HUES64 (cell line): ENCODE results near the gene HHAT.

Experiments
- H3K27ac ChIP-seq: 2 replicates; pipeline ENCODE4 v1.7.0; 2013; ENCODE audit warnings: low read depth, low read length, inconsistent platforms
- H3K27me3 ChIP-seq: 2 replicates; pipeline ENCODE4 v1.6.1; 2013; ENCODE audit warnings: mild to moderate bottlenecking, low read length; ENCODE audit not compliant: insufficient read depth
- H3K36me3 ChIP-seq: 2 replicates; pipeline ENCODE4 v1.6.1; 2013; ENCODE audit warnings: mild to moderate bottlenecking, low read length; ENCODE audit not compliant: insufficient read depth
- H3K4me1 ChIP-seq: 2 replicates; pipeline ENCODE4 v1.6.1; 2013; ENCODE audit warnings: mild to moderate bottlenecking, low read length, moderate library complexity; ENCODE audit not compliant: insufficient read depth
- H3K4me3 ChIP-seq: 2 replicates; pipeline ENCODE4 v1.5.1; 2013; ENCODE audit warnings: mild to moderate bottlenecking, low read length, moderate library complexity
- H3K9ac ChIP-seq: 2 replicates; pipeline ENCODE4 v1.6.1; 2013; ENCODE audit warnings: mild to moderate bottlenecking, low read depth, low read length
- H3K9me3 ChIP-seq: 2 replicates; pipeline ENCODE4 v1.6.1; 2013; ENCODE audit warnings: low read depth, low read length; ENCODE audit not compliant: insufficient read depth
- WGBS: fragments of 150-250, 120-280 bp; methylation state at CpG from one replicate; pipeline ENCODE4 v1.1.7; 2013; ENCODE audit warnings: missing lambda C conversion rate; 5-methylcytosine and 5-hydroxymethylcytosine counted together

Gene HHAT

GRCh38 chr1:210676539-210676938, 347.8 kb downstream of the HHAT start:
- H3K36me3 ChIP-seq = no peaks in the 10 kb centered on the region
- H3K9me3 ChIP-seq = no peaks in the 10 kb centered on the region
- no peak overlapping the region for H3K4me3 ChIP-seq
- no peak overlapping the region for H3K9ac ChIP-seq
- no peaks in the 10 kb centered on the region for H3K4me1 ChIP-seq
- 93% methylated on average over 3 of the region's 3 CpGs for WGBS
- no peaks in the 10 kb centered on the region for H3K27me3 ChIP-seq
- H3K27ac ChIP-seq = no peak overlapping the region

DNA sequence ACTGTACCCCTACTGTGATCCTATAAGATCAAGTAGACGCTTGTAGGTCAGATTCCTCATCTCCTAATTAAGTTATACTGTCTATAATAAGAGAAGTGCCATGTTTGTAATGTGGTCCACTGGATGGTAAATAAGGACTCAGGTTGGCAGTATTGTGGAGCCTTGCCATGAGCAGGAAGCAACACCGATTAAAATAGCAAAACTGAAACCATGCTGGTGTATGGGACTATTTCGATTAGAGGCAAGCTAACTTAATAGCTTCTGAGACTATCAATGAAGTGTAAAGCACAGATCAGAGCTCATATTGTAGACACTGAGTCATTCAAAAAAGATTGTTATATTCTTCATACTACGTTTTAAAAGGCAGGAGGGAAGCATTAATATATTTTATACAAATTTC, 348.8 kb downstream of the HHAT start:
- Histone ChIP-seq H3K27ac (no peak overlapping the region), H3K27me3 (no peaks in the 10 kb centered on the region), H3K36me3 (no peaks in the 10 kb centered on the region), H3K9ac (no peak overlapping the region), H3K4me1 (no peaks in the 10 kb centered on the region), H3K4me3 (no peak overlapping the region), H3K9me3 (no peaks in the 10 kb centered on the region)
- WGBS = 93% methylated on average over 2 of the region's 4 CpGs

DNA sequence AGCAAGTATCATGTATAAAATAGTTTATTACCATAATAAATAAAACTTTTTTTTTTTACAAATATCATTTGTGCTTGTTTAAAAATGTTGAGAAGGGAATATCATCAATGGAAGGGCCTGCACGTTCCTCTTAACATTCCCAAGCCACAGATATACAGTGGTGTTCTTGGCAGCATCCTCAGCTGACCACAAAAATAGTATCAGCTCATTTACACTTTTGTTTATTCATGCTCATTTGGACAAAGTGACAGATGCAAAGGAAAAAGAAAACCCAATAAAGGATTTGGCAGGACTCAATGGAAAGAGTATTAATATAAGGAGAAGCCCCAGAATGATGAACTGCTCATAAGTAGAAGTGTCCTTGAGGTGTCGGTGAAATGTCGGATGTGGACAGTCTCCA, 349.6 kb downstream of the HHAT start:
- no peak overlapping the region for H3K4me3 ChIP-seq
- 93% methylated on average over 3 of the region's 3 CpGs for WGBS
- H3K9ac ChIP-seq = no peak overlapping the region
- H3K27ac ChIP-seq = no peak overlapping the region
- no peaks in the 10 kb centered on the region for H3K36me3 ChIP-seq
- H3K9me3 ChIP-seq = no peaks in the 10 kb centered on the region
- H3K4me1 ChIP-seq = no peaks in the 10 kb centered on the region
- no peaks in the 10 kb centered on the region for H3K27me3 ChIP-seq

GRCh38 chr1:210681158-210681557, 352.5 kb downstream of the HHAT start:
- no peaks in the 10 kb centered on the region for H3K4me1 ChIP-seq
- no peaks in the 10 kb centered on the region for H3K27me3 ChIP-seq
- no peaks in the 10 kb centered on the region for H3K9me3 ChIP-seq
- H3K36me3 ChIP-seq = no peaks in the 10 kb centered on the region
- no peak overlapping the region for H3K4me3 ChIP-seq
- H3K9ac ChIP-seq = no peak overlapping the region
- no peak overlapping the region for H3K27ac ChIP-seq
- 95% methylated on average over 7 of the region's 7 CpGs for WGBS

- Histone ChIP-seq H3K27me3 (no peaks in the 10 kb centered on the region), H3K9me3 (no peaks in the 10 kb centered on the region), H3K9ac (no peak overlapping the region), H3K4me3 (no peak overlapping the region), H3K36me3 (no peaks in the 10 kb centered on the region), H3K27ac (no peak overlapping the region), H3K4me1 (no peaks in the 10 kb centered on the region)
- 95% methylated on average over 33 of the region's 33 CpGs for WGBS
Observed at GRCh38 chr1:210683403-210684047, 354.8 kb downstream of the HHAT start.

- Histone ChIP-seq H3K36me3 (no peaks in the 10 kb centered on the region), H3K9ac (no peak overlapping the region), H3K4me1 (no peaks in the 10 kb centered on the region), H3K27ac (no peak overlapping the region), H3K9me3 (no peaks in the 10 kb centered on the region), H3K4me3 (no peak overlapping the region), H3K27me3 (no peaks in the 10 kb centered on the region)
- WGBS = 70% methylated on average over 5 of the region's 5 CpGs
Observed at GRCh38 chr1:210684466-210685294, 356.0 kb downstream of the HHAT start.

DNA sequence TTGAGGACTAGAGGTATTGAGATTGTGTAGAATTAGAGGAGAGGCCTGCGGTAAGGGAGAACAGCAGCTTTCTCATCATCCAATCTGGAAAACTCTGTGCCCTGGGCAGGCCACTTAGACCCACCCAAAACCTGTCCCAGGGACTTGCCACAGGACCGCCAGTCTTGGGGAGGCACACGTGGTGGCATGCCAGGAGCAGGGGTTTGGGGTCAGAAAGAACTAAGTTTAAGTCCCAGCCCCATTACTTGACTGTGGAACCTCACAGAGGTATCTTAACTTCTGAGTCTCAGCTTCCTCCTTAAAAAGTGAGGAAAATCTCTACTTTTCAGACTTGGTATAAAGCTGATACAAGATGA, 356.6 kb downstream of the HHAT start:
- H3K27me3 ChIP-seq = no peaks in the 10 kb centered on the region
- 91% methylated on average over 3 of the region's 3 CpGs for WGBS
- H3K27ac ChIP-seq = no peak overlapping the region
- H3K9ac ChIP-seq = no peak overlapping the region
- H3K4me1 ChIP-seq = no peaks in the 10 kb centered on the region
- no peak overlapping the region for H3K4me3 ChIP-seq
- no peaks in the 10 kb centered on the region for H3K36me3 ChIP-seq
- no peaks in the 10 kb centered on the region for H3K9me3 ChIP-seq

DNA sequence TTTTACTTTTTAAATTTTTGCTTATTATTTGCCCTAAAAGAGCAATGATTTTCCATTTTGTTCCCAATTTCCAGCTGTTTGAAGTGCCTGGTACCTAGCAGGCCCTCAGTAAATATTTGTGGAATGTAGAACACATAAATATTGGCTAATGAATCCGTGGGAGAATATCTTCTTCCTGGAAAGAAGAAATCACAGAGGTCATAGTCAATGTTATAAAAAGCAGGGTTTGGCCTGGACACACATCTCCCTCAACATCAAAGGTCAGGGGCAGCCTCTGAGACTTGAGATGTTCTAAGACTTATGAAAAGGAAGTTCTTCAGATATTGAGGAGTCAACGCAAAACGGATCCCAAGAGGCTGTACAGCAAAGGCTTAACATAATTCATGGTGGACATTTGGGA, 358.1 kb downstream of the HHAT start:
- no peaks in the 10 kb centered on the region for H3K9me3 ChIP-seq
- WGBS = 86% methylated on average over 3 of the region's 3 CpGs
- H3K27me3 ChIP-seq = no peaks in the 10 kb centered on the region
- no peaks in the 10 kb centered on the region for H3K4me1 ChIP-seq
- H3K4me3 ChIP-seq = no peak overlapping the region
- no peak overlapping the region for H3K27ac ChIP-seq
- no peak overlapping the region for H3K9ac ChIP-seq
- no peaks in the 10 kb centered on the region for H3K36me3 ChIP-seq

- Histone ChIP-seq H3K9me3 (no peaks in the 10 kb centered on the region), H3K4me1 (no peaks in the 10 kb centered on the region), H3K9ac (no peak overlapping the region), H3K36me3 (no peaks in the 10 kb centered on the region), H3K27ac (no peak overlapping the region), H3K4me3 (no peak overlapping the region), H3K27me3 (no peaks in the 10 kb centered on the region)
- WGBS = 95% methylated on average over 6 of the region's 7 CpGs
Observed at GRCh38 chr1:210687582-210688279, 359.0 kb downstream of the HHAT start.

- H3K4me1 ChIP-seq = no peaks in the 10 kb centered on the region
- no peak overlapping the region for H3K27ac ChIP-seq
- no peaks in the 10 kb centered on the region for H3K9me3 ChIP-seq
- no peaks in the 10 kb centered on the region for H3K36me3 ChIP-seq
- no peak overlapping the region for H3K4me3 ChIP-seq
- no peak overlapping the region for H3K9ac ChIP-seq
- WGBS = 86% methylated on average over 1 of the region's 1 CpG
- H3K27me3 ChIP-seq = no peaks in the 10 kb centered on the region
Observed at GRCh38 chr1:210688512-210689234, 360.0 kb downstream of the HHAT start.

GRCh38 chr1:210689826-210690225, 361.1 kb downstream of the HHAT start:
- WGBS = 94% methylated on average over 3 of the region's 3 CpGs
- Histone ChIP-seq H3K36me3 (no peaks in the 10 kb centered on the region), H3K4me3 (no peak overlapping the region), H3K27ac (no peak overlapping the region), H3K4me1 (no peaks in the 10 kb centered on the region), H3K27me3 (no peaks in the 10 kb centered on the region), H3K9ac (no peak overlapping the region), H3K9me3 (no peaks in the 10 kb centered on the region)
